CD14-positive monocyte (primary cell): ENCODE results near the gene AGR3. TPM values are rescaled to one million over a fixed set of nuclear protein-coding genes. Genes with fewer than 3 reads are reported as not detected.
A peak's percentile ranks its signal among the peaks of the same experiment; 100 is the strongest.

Experiments used
- DNase-seq, 3 donors: peaks; one replicate each; pipeline ENCODE4 v3.0.0-alpha.2; 2011 to 2022
- H2AFZ ChIP-seq: 2 replicates; pipeline ENCODE4 v1.6.0; 2012; ENCODE audit warnings: mild to moderate bottlenecking, low read depth, low read length, inconsistent platforms; ENCODE audit not compliant: insufficient read depth, poor library complexity, severe bottlenecking
- H3K27ac ChIP-seq, 2 donors: 1 replicate in 1 of 2; 2 replicates in 1 of 2; pipeline ENCODE4 v1.5.1; 2012 to 2013; ENCODE audit warnings: low read length in 2 of 2, control low read depth in 1 of 2, inconsistent platforms in 1 of 2, low read depth in 1 of 2, mild to moderate bottlenecking in 1 of 2
- H3K27me3 ChIP-seq, 2 donors: one replicate each; pipeline versions ENCODE4 v1.6.0 to v1.6.1; 2011 to 2013; ENCODE audit warnings: low read length in 2 of 2; ENCODE audit not compliant: control insufficient read depth in 2 of 2, insufficient read depth in 2 of 2
- H3K36me3 ChIP-seq, 2 donors: replicated peaks in 1 of 2; 1 replicate in 1 of 2; 2 replicates in 1 of 2; pipeline versions ENCODE4 v1.5.1 to v1.6.1; 2012 to 2013; ENCODE audit warnings: low read length in 2 of 2, control low read depth in 1 of 2, inconsistent platforms in 1 of 2, mild to moderate bottlenecking in 1 of 2; ENCODE audit not compliant: insufficient read depth in 2 of 2, control insufficient read depth in 1 of 2
- H3K4me1 ChIP-seq, 2 donors: 1 replicate in 1 of 2; 2 replicates in 1 of 2; pipeline versions ENCODE4 v1.5.1 to v1.6.1; 2012 to 2013; ENCODE audit warnings: low read length in 2 of 2, control low read depth in 1 of 2, inconsistent platforms in 1 of 2, mild to moderate bottlenecking in 1 of 2, moderate library complexity in 1 of 2; ENCODE audit not compliant: insufficient read depth in 2 of 2, control insufficient read depth in 1 of 2
- H3K4me2 ChIP-seq: replicated peaks from 2 replicates; pipeline ENCODE3; 2012; ENCODE audit warnings: low read length, moderate library complexity, mild to moderate bottlenecking; ENCODE audit not compliant: poor library complexity, severe bottlenecking; ENCODE audit errors: extremely low read depth
- H3K4me3 ChIP-seq, 3 experiments: fragments of 200-600 bp in 1 of 3; sonication (generic) in 1 of 3; replicated peaks in 1 of 3; 1 replicate in 2 of 3; 2 replicates in 1 of 3; pipeline ENCODE4 v1.5.1; 2011 to 2013; ENCODE audit warnings: low read length in 3 of 3, mild to moderate bottlenecking in 3 of 3, control low read depth in 2 of 3, low read depth in 2 of 3, inconsistent platforms in 1 of 3, moderate library complexity in 1 of 3
- H3K79me2 ChIP-seq: 2 replicates; pipeline ENCODE4 v1.6.0; 2012; ENCODE audit warnings: mild to moderate bottlenecking, control low read depth, inconsistent platforms, low read length, moderate library complexity; ENCODE audit not compliant: insufficient read depth
- H3K9ac ChIP-seq: 2 replicates; pipeline ENCODE4 v1.6.0; 2017; ENCODE audit warnings: low read length, mild to moderate bottlenecking; ENCODE audit not compliant: insufficient read depth, poor library complexity, severe bottlenecking
- H3K9me3 ChIP-seq, 2 donors: replicated peaks in 1 of 2; 1 replicate in 1 of 2; 2 replicates in 1 of 2; pipeline versions ENCODE4 v1.5.1 to v1.6.1; 2012 to 2013; ENCODE audit warnings: low read length in 2 of 2, control low read depth in 1 of 2; ENCODE audit not compliant: control insufficient read depth in 1 of 2, insufficient read depth in 1 of 2
- H4K20me1 ChIP-seq: 2 replicates; pipeline ENCODE4 v1.6.0; 2012; ENCODE audit warnings: mild to moderate bottlenecking, low read length, control low read depth, moderate library complexity; ENCODE audit not compliant: insufficient read depth
- H3K27ac Mint-ChIP-seq, 7 donors: one replicate each; pipeline ENCODE4 v1.8.0; 2020; ENCODE audit warnings: mild to moderate bottlenecking in 7 of 7, mixed read lengths in 7 of 7, moderate library complexity in 6 of 7, inconsistent platforms in 2 of 7
- H3K27me3 Mint-ChIP-seq, 3 donors: one replicate each; pipeline ENCODE4 v1.8.0; 2021 to 2022; ENCODE audit warnings: low read depth in 3 of 3, mild to moderate bottlenecking in 3 of 3, mixed read lengths in 3 of 3, moderate library complexity in 3 of 3, inconsistent platforms in 1 of 3
- H3K36me3 Mint-ChIP-seq, 2 donors: one replicate each; pipeline ENCODE4 v1.8.0; 2020; ENCODE audit warnings: mixed read lengths in 2 of 2, inconsistent platforms in 1 of 2, mild to moderate bottlenecking in 1 of 2
- H3K4me1 Mint-ChIP-seq: one replicate; pipeline ENCODE4 v1.8.0; 2020; ENCODE audit warnings: mild to moderate bottlenecking, mixed read lengths
- H3K4me3 Mint-ChIP-seq, 2 donors: one replicate each; pipeline ENCODE4 v1.8.0; 2020; ENCODE audit warnings: mild to moderate bottlenecking in 2 of 2, mixed read lengths in 2 of 2, moderate library complexity in 1 of 2
- H3K9me3 Mint-ChIP-seq, 7 donors: one replicate each; pipeline ENCODE4 v1.8.0; 2020 to 2022; ENCODE audit warnings: mixed read lengths in 7 of 7, mild to moderate bottlenecking in 6 of 7, moderate library complexity in 6 of 7, inconsistent platforms in 2 of 7
- CTCF ChIP-seq: fragments of 200-600 bp; IDR thresholded peaks from one replicate; pipeline ENCODE4 v1.8.0; 2022; ENCODE audit warnings: antibody characterized with exemption, mild to moderate bottlenecking
- WGBS: methylation state at CpG from one replicate; pipeline ENCODE4 v1.1.5; 2013; ENCODE audit warnings: missing lambda C conversion rate; ENCODE audit not compliant: insufficient coverage; 5-methylcytosine and 5-hydroxymethylcytosine counted together
- intact Hi-C, 2 donors: fragments of 100-400 bp; cut with micrococcal nuclease; formaldehyde crosslinking; loops; one replicate each; pipeline versions ENCODE4 v1.15.0 to v1.15.1; 2023
- polyA plus RNA-seq, 3 donors: library from polyadenylated mRNA; depleted of rRNA in 1 of 3; unstranded in 2 of 3; stranded (reverse) in 1 of 3; fragments of 300-500 nt in 2 of 3; fragments of >200 nt in 1 of 3; fragmentation: Illumina TruSeq in 2 of 3; gene quantifications; 1 replicate in 2 of 3; 2 replicates in 1 of 3; pipeline ENCODE4 v1.2.3, GENCODE V29; 2012 to 2021

Gene AGR3
- polyA plus RNA-seq, 3 donors: not detected

GRCh38 chr7:16826060-16826459 lies 55.7 kb downstream of the AGR3 start:
- Histone ChIP-seq H3K9ac (no peak overlapping the region), H3K9me3 (no peaks in the 10 kb centered on the region), H4K20me1 (no peaks in the 10 kb centered on the region), H3K4me3 (no peak overlapping the region), H3K27ac (no peak overlapping the region), H3K27me3 (no peaks in the 10 kb centered on the region), H3K4me2 (no peak overlapping the region), H3K4me1 (no peaks in the 10 kb centered on the region), H3K36me3 (no peaks in the 10 kb centered on the region), H2AFZ (no peak overlapping the region), H3K79me2 (no peaks in the 10 kb centered on the region)
- Mint-ChIP-seq H3K27ac (peak overlapping the region in 2 of 7 donors; percentile 20 to 37), H3K36me3 (no peaks in the 10 kb centered on the region), H3K4me3 (no peak overlapping the region), H3K9me3 (peaks cover 2 to 13% (median 4%) of the 10 kb centered on the region in 7 donors), H3K27me3 (peaks cover 0 to 2% (median 0%) of the 10 kb centered on the region in 3 donors), H3K4me1 (no peaks in the 10 kb centered on the region)
- no peak for DNase-seq
- no peak for TF ChIP-seq CTCF
- intact Hi-C loops: no loop called here

GRCh38 chr7:16822029-16822428 lies 59.8 kb downstream of the AGR3 start:
- Histone ChIP-seq H2AFZ (no peak overlapping the region), H3K79me2 (no peaks in the 10 kb centered on the region), H4K20me1 (no peaks in the 10 kb centered on the region), H3K36me3 (no peaks in the 10 kb centered on the region), H3K9me3 (no peaks in the 10 kb centered on the region), H3K27me3 (no peaks in the 10 kb centered on the region), H3K4me2 (no peak overlapping the region), H3K9ac (no peak overlapping the region), H3K27ac (no peak overlapping the region), H3K4me1 (peaks cover 0 to 7% of the 10 kb centered on the region in 2 donors), H3K4me3 (no peak overlapping the region)
- H3K36me3 Mint-ChIP-seq: no peaks in the 10 kb centered on the region
- no peaks in the 10 kb centered on the region for H3K27me3 Mint-ChIP-seq
- peaks cover 0 to 2% (median 0%) of the 10 kb centered on the region in 7 donors for H3K9me3 Mint-ChIP-seq
- TF ChIP-seq CTCF: no peak
- intact Hi-C loops: no loop called here
- no peak for DNase-seq
- H3K4me3 Mint-ChIP-seq: no peak overlapping the region
- peaks cover 9% of the 10 kb centered on the region for H3K4me1 Mint-ChIP-seq
- 83% methylated on average over 2 of the region's 3 CpGs for WGBS
- H3K27ac Mint-ChIP-seq: no peak overlapping the region
